ENCODE results near the gene TRIM39.

TRIM39 gene

DNA sequence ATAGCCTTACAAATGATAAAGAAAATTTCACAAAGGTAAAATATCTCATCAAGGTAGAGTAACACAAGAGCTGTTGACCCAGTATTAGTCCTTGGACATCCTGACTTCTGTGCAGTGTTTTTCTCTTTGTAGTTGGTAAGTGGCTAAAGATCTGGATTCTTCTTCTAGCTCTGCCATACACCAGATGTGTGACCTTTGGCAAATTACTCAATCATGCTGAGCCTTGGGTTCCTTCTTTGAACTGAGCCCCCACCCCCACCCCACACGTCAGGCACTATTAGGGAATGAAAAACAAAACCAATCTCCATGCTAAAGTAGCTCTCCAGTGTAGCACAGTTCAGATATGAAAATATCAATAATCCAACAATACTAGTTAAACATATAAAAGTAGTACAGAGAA, 15.1 kb upstream of the TRIM39 start:
- Histone ChIP-seq H3K79me2 (ENCODE audit: control insufficient read depth, insufficient read depth, low read length, poor library complexity) (no peaks in the 10 kb centered on the region), H2AK5ac (ENCODE audit: low read length) (no peak overlapping the region), H3K9me3 (ENCODE audit: insufficient read depth, low read depth, low read length) (no peaks in the 10 kb centered on the region), H3K9ac (ENCODE audit: low read length) (no peak overlapping the region), H3K27me3 (ENCODE audit: insufficient read depth, low read length) (no peaks in the 10 kb centered on the region), H3K4me1 (ENCODE audit: control insufficient read depth in 1 of 2, insufficient read depth in 2 of 2, low read length in 2 of 2) (peaks cover 0 to 2% of the 10 kb centered on the region in 2 experiments), H3K4me3 (ENCODE audit: low read depth, low read length) (no peak overlapping the region), H3K23ac (ENCODE audit: low read length) (no peak overlapping the region), H4K12ac (ENCODE audit: low read depth, low read length) (no peak overlapping the region), H2BK5ac (ENCODE audit: low read depth, low read length, poor library complexity) (no peak overlapping the region), H2BK120ac (ENCODE audit: insufficient read depth, low read length, poor library complexity) (no peak overlapping the region), H2BK12ac (ENCODE audit: low read length) (no peak overlapping the region), H4K8ac (ENCODE audit: low read depth, low read length) (no peak overlapping the region), H3K4me2 (ENCODE audit: low read length) (no peak overlapping the region), H3K79me1 (ENCODE audit: low read length) (no peaks in the 10 kb centered on the region), H3K18ac (ENCODE audit: low read length) (no peak overlapping the region), H3K14ac (ENCODE audit: low read length) (no peak overlapping the region), H4K91ac (ENCODE audit: low read depth, low read length) (no peak overlapping the region), H3K27ac (ENCODE audit: low read depth, low read length) (no peak overlapping the region), H2AFZ (ENCODE audit: insufficient read depth, low read length, poor library complexity) (no peak overlapping the region), H3K4ac (ENCODE audit: low read depth, low read length) (peak overlapping the region; percentile 20), H3K36me3 (ENCODE audit: control insufficient read depth in 1 of 2, insufficient read depth in 2 of 2, low read length in 2 of 2) (peaks cover 3 to 7% of the 10 kb centered on the region in 2 experiments)
- no CpG with 5 or more reads among the region's 1 CpG for WGBS (ENCODE audit: extremely low coverage, insufficient coverage, insufficient read length)
- DNase-seq = no peak

DNA sequence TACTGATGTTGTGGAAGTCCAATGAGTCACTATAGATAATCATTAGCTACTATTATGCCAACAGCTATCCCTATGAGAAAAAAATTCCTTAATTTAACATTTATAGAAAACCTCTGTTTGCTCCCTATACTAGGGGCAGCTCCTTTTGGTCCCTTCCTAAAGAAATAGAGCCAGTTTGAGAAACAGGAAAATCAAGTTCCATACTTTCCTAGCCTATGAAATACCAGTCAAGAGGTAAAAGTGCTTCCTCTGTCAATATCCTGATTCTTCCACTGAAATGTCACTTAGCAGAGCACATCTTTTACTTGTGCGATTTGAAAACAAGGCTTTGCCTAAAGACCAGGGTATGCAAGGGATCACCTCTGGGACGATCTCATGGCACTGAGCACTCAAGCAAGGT, 14.5 kb upstream of the TRIM39 start:
- Histone ChIP-seq H3K79me2 (ENCODE audit: control insufficient read depth, insufficient read depth, low read length, poor library complexity) (no peaks in the 10 kb centered on the region), H3K23ac (ENCODE audit: low read length) (no peak overlapping the region), H4K8ac (ENCODE audit: low read depth, low read length) (no peak overlapping the region), H3K18ac (ENCODE audit: low read length) (no peak overlapping the region), H3K9ac (ENCODE audit: low read length) (no peak overlapping the region), H3K9me3 (ENCODE audit: insufficient read depth, low read depth, low read length) (no peaks in the 10 kb centered on the region), H3K79me1 (ENCODE audit: low read length) (no peaks in the 10 kb centered on the region), H2AFZ (ENCODE audit: insufficient read depth, low read length, poor library complexity) (no peak overlapping the region), H3K36me3 (ENCODE audit: control insufficient read depth in 1 of 2, insufficient read depth in 2 of 2, low read length in 2 of 2) (peaks cover 3 to 7% of the 10 kb centered on the region in 2 experiments), H3K4me3 (ENCODE audit: low read depth, low read length) (no peak overlapping the region), H2BK120ac (ENCODE audit: insufficient read depth, low read length, poor library complexity) (no peak overlapping the region), H4K12ac (ENCODE audit: low read depth, low read length) (no peak overlapping the region), H3K4me2 (ENCODE audit: low read length) (no peak overlapping the region), H2BK5ac (ENCODE audit: low read depth, low read length, poor library complexity) (no peak overlapping the region), H3K14ac (ENCODE audit: low read length) (no peak overlapping the region), H2BK12ac (ENCODE audit: low read length) (no peak overlapping the region), H3K27me3 (ENCODE audit: insufficient read depth, low read length) (no peaks in the 10 kb centered on the region), H3K27ac (ENCODE audit: low read depth, low read length) (no peak overlapping the region), H3K4ac (ENCODE audit: low read depth, low read length) (no peak overlapping the region), H4K91ac (ENCODE audit: low read depth, low read length) (no peak overlapping the region), H3K4me1 (ENCODE audit: control insufficient read depth in 1 of 2, insufficient read depth in 2 of 2, low read length in 2 of 2) (peaks cover 0 to 2% of the 10 kb centered on the region in 2 experiments), H2AK5ac (ENCODE audit: low read length) (no peak overlapping the region)
- no CpG with 5 or more reads among the region's 2 CpGs for WGBS (ENCODE audit: extremely low coverage, insufficient coverage, insufficient read length)
- DNase-seq = peak in 1 of 2 donors; percentile 50

DNA sequence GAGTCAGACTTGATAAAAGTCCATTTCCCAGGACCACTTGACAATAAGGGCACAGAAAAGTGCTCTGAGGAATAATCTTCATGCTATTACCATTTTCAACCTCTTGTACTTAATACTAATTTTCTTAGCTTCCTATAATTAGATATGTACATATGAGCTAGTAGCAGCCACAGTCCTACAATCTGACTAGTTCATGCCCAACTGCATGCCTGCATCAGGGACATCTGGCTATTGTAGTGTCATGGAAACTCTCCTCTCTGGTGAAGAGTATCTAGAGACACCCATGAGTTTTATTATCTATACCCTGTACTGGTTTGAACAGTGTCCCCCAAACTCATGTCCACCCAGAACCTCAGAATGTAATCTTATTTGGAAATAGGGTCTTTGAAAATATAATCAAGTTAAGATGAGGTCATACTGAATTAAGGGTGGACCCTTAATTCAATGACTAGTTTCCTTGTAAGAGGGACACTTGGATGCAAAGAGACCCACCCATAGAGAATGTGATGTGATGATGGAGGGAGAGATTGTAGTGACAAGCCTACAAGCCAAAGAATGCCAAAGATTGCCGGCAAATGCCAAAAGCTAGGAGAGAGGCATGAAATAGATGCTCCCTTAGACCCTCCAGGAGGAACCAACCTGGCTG, 13.9 kb upstream of the TRIM39 start:
- DNase-seq = no peak
- Histone ChIP-seq H4K8ac (ENCODE audit: low read depth, low read length) (no peak overlapping the region), H3K9ac (ENCODE audit: low read length) (no peak overlapping the region), H2BK5ac (ENCODE audit: low read depth, low read length, poor library complexity) (no peak overlapping the region), H3K4me3 (ENCODE audit: low read depth, low read length) (no peak overlapping the region), H2AFZ (ENCODE audit: insufficient read depth, low read length, poor library complexity) (no peak overlapping the region), H4K91ac (ENCODE audit: low read depth, low read length) (no peak overlapping the region), H2BK12ac (ENCODE audit: low read length) (no peak overlapping the region), H2AK5ac (ENCODE audit: low read length) (no peak overlapping the region), H3K79me1 (ENCODE audit: low read length) (no peaks in the 10 kb centered on the region), H3K18ac (ENCODE audit: low read length) (no peak overlapping the region), H3K4ac (ENCODE audit: low read depth, low read length) (no peak overlapping the region), H2BK120ac (ENCODE audit: insufficient read depth, low read length, poor library complexity) (no peak overlapping the region), H3K27ac (ENCODE audit: low read depth, low read length) (no peak overlapping the region), H3K4me1 (ENCODE audit: control insufficient read depth in 1 of 2, insufficient read depth in 2 of 2, low read length in 2 of 2) (peaks cover 0 to 2% of the 10 kb centered on the region in 2 experiments), H3K23ac (ENCODE audit: low read length) (no peak overlapping the region), H3K36me3 (ENCODE audit: control insufficient read depth in 1 of 2, insufficient read depth in 2 of 2, low read length in 2 of 2) (peaks cover 3 to 7% of the 10 kb centered on the region in 2 experiments), H3K4me2 (ENCODE audit: low read length) (no peak overlapping the region), H3K79me2 (ENCODE audit: control insufficient read depth, insufficient read depth, low read length, poor library complexity) (peaks cover 2% of the 10 kb centered on the region), H4K12ac (ENCODE audit: low read depth, low read length) (no peak overlapping the region), H3K14ac (ENCODE audit: low read length) (no peak overlapping the region), H3K27me3 (ENCODE audit: insufficient read depth, low read length) (no peaks in the 10 kb centered on the region), H3K9me3 (ENCODE audit: insufficient read depth, low read depth, low read length) (no peaks in the 10 kb centered on the region)
- no CpG with 5 or more reads among the region's 1 CpG for WGBS (ENCODE audit: extremely low coverage, insufficient coverage, insufficient read length)

DNA sequence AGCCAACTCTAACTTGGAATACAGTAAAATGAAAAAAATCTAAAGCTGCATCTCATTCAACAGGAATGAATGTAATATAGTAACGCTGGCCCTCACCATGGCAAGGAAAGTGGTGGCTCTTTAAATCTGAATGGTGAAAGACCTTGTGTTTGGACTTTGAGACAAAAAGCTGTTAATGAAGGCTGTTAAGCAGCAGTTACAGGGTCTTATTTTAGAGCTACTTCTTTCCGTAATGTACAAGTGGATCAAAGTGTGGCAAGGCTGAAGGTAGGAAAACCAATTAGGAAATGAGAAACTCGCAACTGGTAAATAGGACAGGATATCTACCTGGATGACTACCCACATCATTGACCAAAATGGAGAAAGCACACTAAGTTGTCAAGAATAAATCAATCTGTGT, 11.6 kb upstream of the TRIM39 start:
- Histone ChIP-seq H3K4me3 (ENCODE audit: low read depth, low read length) (no peak overlapping the region), H2BK5ac (ENCODE audit: low read depth, low read length, poor library complexity) (no peak overlapping the region), H3K36me3 (ENCODE audit: control insufficient read depth in 1 of 2, insufficient read depth in 2 of 2, low read length in 2 of 2) (peaks cover 3 to 8% of the 10 kb centered on the region in 2 experiments), H3K23ac (ENCODE audit: low read length) (no peak overlapping the region), H4K8ac (ENCODE audit: low read depth, low read length) (no peak overlapping the region), H3K18ac (ENCODE audit: low read length) (no peak overlapping the region), H4K91ac (ENCODE audit: low read depth, low read length) (no peak overlapping the region), H3K14ac (ENCODE audit: low read length) (no peak overlapping the region), H2BK12ac (ENCODE audit: low read length) (no peak overlapping the region), H2AK5ac (ENCODE audit: low read length) (no peak overlapping the region), H3K9me3 (ENCODE audit: insufficient read depth, low read depth, low read length) (no peaks in the 10 kb centered on the region), H2BK120ac (ENCODE audit: insufficient read depth, low read length, poor library complexity) (no peak overlapping the region), H3K79me2 (ENCODE audit: control insufficient read depth, insufficient read depth, low read length, poor library complexity) (peaks cover 2% of the 10 kb centered on the region), H3K4ac (ENCODE audit: low read depth, low read length) (peak overlapping the region; percentile 6), H3K9ac (ENCODE audit: low read length) (no peak overlapping the region), H3K27me3 (ENCODE audit: insufficient read depth, low read length) (no peaks in the 10 kb centered on the region), H3K27ac (ENCODE audit: low read depth, low read length) (no peak overlapping the region), H4K12ac (ENCODE audit: low read depth, low read length) (no peak overlapping the region), H2AFZ (ENCODE audit: insufficient read depth, low read length, poor library complexity) (no peak overlapping the region), H3K79me1 (ENCODE audit: low read length) (no peaks in the 10 kb centered on the region), H3K4me1 (ENCODE audit: control insufficient read depth in 1 of 2, insufficient read depth in 2 of 2, low read length in 2 of 2) (peaks cover 0 to 2% of the 10 kb centered on the region in 2 experiments), H3K4me2 (ENCODE audit: low read length) (no peak overlapping the region)
- WGBS (ENCODE audit: extremely low coverage, insufficient coverage, insufficient read length) = no CpG with 5 or more reads among the region's 3 CpGs
- DNase-seq = no peak
